Breast epithelium (tissue), 3 donors: ENCODE measurements around the gene PLCH1.

Experiments used
- CTCF ChIP-seq, 3 donors: fragments of 450-650 bp; IDR thresholded peaks; one replicate each; pipeline ENCODE4 v1.5.1; 2016 to 2017; ENCODE audit warnings: antibody characterized with exemption in 3 of 3, mild to moderate bottlenecking in 3 of 3, moderate library complexity in 3 of 3
- POLR2A ChIP-seq: fragments of 450-650 bp; IDR thresholded peaks from one replicate; pipeline ENCODE4 v1.6.1; 2016; ENCODE audit warnings: antibody characterized with exemption, mild to moderate bottlenecking, moderate library complexity

GRCh38 chr3:155782390-155782953, 37.6 kb upstream of the PLCH1 start:
- TF ChIP-seq CTCF (IDR thresholded peaks at IDR 0.05) (no peak), POLR2A (no peak)
